Transverse colon (tissue), 4 donors: ENCODE measurements around the gene ZC3H7A. TPM values are rescaled to one million over a fixed set of nuclear protein-coding genes. Genes with fewer than 3 reads are reported as not detected.

Experiments used
- small RNA-seq, 4 donors: library from RNA; depleted of rRNA; stranded (forward); fragments of <200 nt; gene quantifications; one replicate each; pipeline ENCODE3, GENCODE V24; 2016
- total RNA-seq, 4 donors: library from RNA; depleted of rRNA; stranded (reverse); fragments of >200 nt; gene quantifications; one replicate each; pipeline ENCODE4 v1.1.0, GENCODE V29; 2016

The ZC3H7A gene
- total RNA-seq, 4 donors from 2014 or later, result 38.1 to 92.0 (median 63.3) TPM

Small RNA genes lying within 50 kb of the gene (small RNA-seq; reads per million reads assigned to genes)
- gene RF00017, result 0 reads per million in 4 donors

Other genes with a start within 250 kb of the ZC3H7A start
- 100 to 1,000 TPM in 2 of 4 donors, 10 to 100 TPM in 2; 32.8 to 193 (median 101) TPM for gene LITAF, start 210.3 kb downstream of the ZC3H7A start, total RNA-seq
- gene SNN, start 128.8 kb downstream of the ZC3H7A start, total RNA-seq, result 10 to 100 TPM in 2 of 4 donors, 1 to 10 TPM in 2; 4.9 to 12.3 (median 8.6) TPM
- 100 to 1,000 TPM in 1 of 4 donors, 10 to 100 TPM in 3; 66.8 to 105 (median 71.1) TPM for gene TXNDC11, start 54.4 kb downstream of the ZC3H7A start, total RNA-seq
- 100 to 1,000 TPM in 1 of 4 donors, 10 to 100 TPM in 3; 41.5 to 120 (median 65.9) TPM for gene RSL1D1, start 54.3 kb upstream of the ZC3H7A start, total RNA-seq
- gene GSPT1, start 118.7 kb upstream of the ZC3H7A start, total RNA-seq, result 10 to 100 TPM; 29.9 to 98.9 (median 64.6) TPM
- gene NPIPB2, start 144.8 kb upstream of the ZC3H7A start, total RNA-seq, result 10 to 100 TPM in 3 of 4 donors, 1 to 10 TPM in 1; 8.7 to 92.3 (median 25.2) TPM
- gene TNFRSF17, start 168.0 kb upstream of the ZC3H7A start, total RNA-seq, result 1 to 10 TPM in 2 of 4 donors, not detected in 2; 1.2 to 6.0 TPM
- 10 to 100 TPM; 18.1 to 36.3 (median 20.1) TPM for gene SNX29, start 179.5 kb upstream of the ZC3H7A start, total RNA-seq